ENCODE results near the gene ABCG4.
"Not testable (repeated sequence)": the region's sequence is repeated elsewhere in the genome, so short reads cannot be mapped to it uniquely, and the experiment has no call there.

DNA sequence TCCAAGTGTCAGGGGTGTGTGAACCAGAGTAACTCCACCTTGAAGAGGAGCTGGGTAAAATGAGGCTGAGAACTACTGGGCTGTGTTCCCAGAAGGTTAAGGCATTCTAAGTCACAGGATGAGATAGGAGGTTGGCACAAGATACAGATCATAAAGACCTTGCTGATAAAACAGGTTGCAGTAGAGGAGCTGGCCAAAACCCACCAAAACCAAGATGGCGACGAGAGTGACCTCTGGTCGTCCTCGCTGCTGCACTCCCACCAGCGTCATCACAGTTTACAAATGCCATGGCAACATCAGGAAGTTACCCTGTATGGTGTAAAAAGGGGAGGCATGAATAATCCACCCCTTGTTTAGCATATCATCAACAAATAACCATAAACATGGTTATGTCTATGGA lies 52.4 kb downstream of the ABCG4 start:
- not testable (repeated sequence) for TF ChIP-seq YY1 (IDR thresholded peaks at IDR 0.05; ENCODE audit: insufficient read depth, insufficient read length); SUZ12 (IDR thresholded peaks at IDR 0.05; ENCODE audit: extremely low read depth, insufficient read depth, insufficient read length)

Data from NT2/D1 (cell line).